RCC 7860 (cell line): Measurements from ENCODE around the gene DOCK7.
"Not testable (repeated sequence)": the region's sequence is repeated elsewhere in the genome, so short reads cannot be mapped to it uniquely, and the experiment has no call there.

ENCODE experiments used
- DNase-seq: peaks from one replicate; pipeline ENCODE4 v3.0.0-alpha.2; 2015; ENCODE audit warnings: low spot score
- FAIRE-seq: peaks from 2 replicates; lab custom pipeline; 2012; peaks lifted over from hg19 to GRCh38; lab: Jason Lieb, UNC

DOCK7 gene

GRCh38 chr1:62612770-62613169 is 75.4 kb downstream of the DOCK7 start:
- DNase-seq (no peak), FAIRE-seq (no peak)

DNA sequence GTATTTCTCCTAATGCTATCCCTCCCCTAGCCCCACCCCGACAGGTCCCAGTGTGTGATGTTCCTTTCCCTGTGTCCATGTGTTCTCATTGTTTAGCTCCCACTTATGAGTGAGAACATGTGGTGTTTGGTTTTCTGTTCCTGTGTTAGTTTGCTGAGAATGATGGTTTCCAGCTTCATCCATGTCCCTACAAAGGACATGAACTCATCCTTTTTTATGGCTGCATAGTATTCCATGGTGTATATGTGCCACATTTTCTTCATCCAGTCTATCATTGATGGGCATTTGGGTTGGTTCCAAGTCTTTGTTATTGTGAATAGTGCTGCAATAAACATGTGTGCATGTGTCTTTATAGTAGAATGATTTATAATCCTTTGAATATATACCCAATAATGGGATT is 77.6 kb downstream of the DOCK7 start:
- FAIRE-seq, DNase-seq: not testable (repeated sequence)

- no peak for FAIRE-seq
- DNase-seq: no peak
Measured at GRCh38 chr1:62608905-62609304, 79.3 kb downstream of the DOCK7 start.

DNA sequence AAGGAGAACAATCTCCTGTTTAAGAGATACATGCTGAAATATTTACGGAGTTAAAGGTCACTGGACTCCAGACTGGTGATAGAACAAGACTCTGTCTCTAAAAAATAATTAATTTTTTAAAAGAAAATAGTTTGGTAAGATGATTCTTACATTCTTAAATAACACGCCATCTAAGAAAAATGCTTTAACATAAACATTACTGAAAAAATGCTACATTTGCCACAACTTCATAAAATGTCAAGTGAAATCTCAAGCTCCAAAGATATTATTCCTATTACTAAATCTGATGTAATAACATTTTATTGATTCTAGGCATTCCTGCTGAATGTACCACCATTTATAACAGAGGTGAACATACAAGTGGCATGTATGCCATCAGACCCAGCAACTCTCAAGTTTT is 86.7 kb downstream of the DOCK7 start:
- FAIRE-seq (no peak), DNase-seq (no peak)

DNA sequence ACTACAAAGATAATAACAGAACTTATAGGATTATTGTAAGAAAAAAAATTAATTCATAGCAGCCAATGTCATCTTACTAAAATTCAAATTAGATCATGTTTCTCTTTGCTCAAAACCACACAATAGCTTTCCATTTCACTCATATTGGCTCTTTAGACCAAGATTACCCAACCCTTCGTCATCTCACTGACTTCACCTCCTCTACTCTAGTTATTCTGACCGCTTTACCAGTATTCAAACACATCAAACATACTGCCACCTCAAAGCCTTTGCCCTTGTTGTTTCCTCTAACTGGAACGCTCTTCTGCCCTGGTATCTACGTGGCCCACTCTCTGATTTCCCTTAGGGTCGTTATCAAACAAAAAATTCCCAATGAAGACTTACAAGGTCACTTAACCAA is 89.1 kb downstream of the DOCK7 start:
- FAIRE-seq (no peak), DNase-seq (no peak)

- no peak for FAIRE-seq
- no peak for DNase-seq
Measured at GRCh38 chr1:62597281-62597680, 90.9 kb downstream of the DOCK7 start, which contains the start of gene ANGPTL3. Gene ANGPTL3, plus strand, starts transcription at chr1:62597520. Its CDS starts 47 bp downstream, at chr1:62597567.

GRCh38 chr1:62595647-62596046 is 92.5 kb downstream of the DOCK7 start:
- DNase-seq (no peak), FAIRE-seq (no peak)

DNA sequence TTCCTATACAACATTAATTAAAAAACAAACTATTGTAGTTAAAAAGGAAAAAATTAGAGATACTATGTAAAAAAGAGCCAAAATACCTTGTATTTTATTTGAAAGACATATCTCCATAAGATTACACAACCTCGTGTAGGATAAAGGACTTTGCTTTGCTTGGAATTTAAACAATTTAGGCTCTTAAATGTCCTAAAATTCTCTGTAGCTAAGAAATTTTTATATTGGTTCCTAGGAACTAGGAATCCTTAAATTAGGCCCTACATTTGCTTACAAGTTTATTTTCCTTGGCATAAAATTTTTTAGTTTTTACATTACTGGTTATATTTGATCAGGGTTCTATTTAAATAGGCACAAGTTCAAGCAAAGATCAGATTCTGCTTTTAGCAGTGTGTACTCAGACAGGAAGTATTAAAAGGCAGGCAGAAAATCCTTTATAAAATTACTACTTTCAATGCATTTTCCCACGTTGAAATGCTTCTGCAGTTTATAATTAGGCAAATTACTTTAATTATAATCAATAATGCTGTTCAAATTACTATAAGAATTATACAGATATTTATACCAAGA is 94.3 kb downstream of the DOCK7 start:
- DNase-seq: no peak
- FAIRE-seq: no peak

- DNase-seq: no peak
- FAIRE-seq: no peak
Measured at GRCh38 chr1:62590970-62591368, 97.2 kb downstream of the DOCK7 start.

- FAIRE-seq (no peak), DNase-seq (no peak)
Measured at GRCh38 chr1:62590255-62590969, 97.8 kb downstream of the DOCK7 start.

DNA sequence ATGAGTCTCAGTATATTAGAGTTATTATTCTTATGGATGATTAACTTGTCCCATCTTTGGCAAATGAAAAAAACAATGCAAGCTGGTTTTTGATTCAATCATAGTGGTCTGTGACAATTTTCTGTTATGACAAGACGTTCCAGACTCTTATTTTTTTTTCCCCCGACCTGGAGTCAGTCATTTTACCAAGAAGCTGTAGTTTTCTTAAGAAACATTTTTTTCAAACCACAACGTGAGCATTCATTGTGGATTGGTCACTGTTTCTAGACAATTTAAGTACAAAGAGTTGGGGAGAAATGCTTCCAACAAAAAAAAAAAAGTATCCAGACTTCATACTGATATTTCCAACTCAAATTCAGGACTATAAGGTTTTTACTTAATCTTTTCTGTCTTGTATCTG is 98.9 kb downstream of the DOCK7 start:
- DNase-seq (no peak), FAIRE-seq (no peak)

DNA sequence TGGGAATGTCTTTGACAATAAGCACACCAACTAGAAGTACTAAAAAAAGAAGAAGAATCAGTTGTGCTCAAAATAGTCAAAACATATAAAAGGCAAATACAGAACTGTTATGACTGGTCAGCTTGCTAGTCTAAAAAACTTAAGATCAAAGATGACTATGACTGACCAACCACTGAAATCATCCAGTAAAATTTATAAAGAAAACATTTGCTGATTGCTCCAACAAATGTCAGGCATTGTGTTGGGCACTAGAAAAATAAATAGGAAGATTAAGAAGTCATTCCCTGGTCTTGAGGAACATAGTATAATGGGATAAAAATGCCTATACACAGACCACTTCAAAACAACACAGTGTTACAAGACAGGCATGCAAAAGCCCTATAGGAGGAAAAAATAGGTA is 100.2 kb downstream of the DOCK7 start:
- no peak for DNase-seq
- FAIRE-seq: no peak

GRCh38 chr1:62585469-62586155 is 102.6 kb downstream of the DOCK7 start:
- FAIRE-seq (no peak), DNase-seq (no peak)

- FAIRE-seq (no peak), DNase-seq (no peak)
Measured at GRCh38 chr1:62573675-62574074, 114.5 kb downstream of the DOCK7 start.

- no peak for DNase-seq
- FAIRE-seq: no peak
Measured at GRCh38 chr1:62572476-62572875, 115.7 kb downstream of the DOCK7 start.

- not testable (repeated sequence) for DNase-seq, FAIRE-seq
Measured at GRCh38 chr1:62571517-62571916, 116.7 kb downstream of the DOCK7 start.

DNA sequence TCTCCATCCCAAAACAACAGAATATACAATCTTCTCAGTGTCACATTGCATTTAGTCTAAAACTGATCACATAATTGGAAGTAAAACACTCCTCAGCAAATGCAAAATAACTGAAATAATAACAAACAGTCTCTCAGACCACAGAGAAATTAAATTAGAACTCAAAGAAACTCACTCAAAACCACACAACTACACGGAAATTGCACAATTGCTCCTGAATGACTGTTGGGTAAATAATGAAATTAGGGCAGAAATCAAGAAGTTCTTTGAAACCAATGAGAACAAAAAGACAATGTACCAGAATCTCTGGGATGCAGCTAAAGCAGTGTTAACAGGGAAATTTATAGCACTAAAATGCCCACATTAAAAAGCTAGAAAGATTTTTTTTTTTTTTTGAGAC is 120.3 kb downstream of the DOCK7 start:
- DNase-seq, FAIRE-seq: not testable (repeated sequence)

- not testable (repeated sequence) for DNase-seq, FAIRE-seq
Measured at GRCh38 chr1:62567182-62567581, 121.0 kb downstream of the DOCK7 start.

DNA sequence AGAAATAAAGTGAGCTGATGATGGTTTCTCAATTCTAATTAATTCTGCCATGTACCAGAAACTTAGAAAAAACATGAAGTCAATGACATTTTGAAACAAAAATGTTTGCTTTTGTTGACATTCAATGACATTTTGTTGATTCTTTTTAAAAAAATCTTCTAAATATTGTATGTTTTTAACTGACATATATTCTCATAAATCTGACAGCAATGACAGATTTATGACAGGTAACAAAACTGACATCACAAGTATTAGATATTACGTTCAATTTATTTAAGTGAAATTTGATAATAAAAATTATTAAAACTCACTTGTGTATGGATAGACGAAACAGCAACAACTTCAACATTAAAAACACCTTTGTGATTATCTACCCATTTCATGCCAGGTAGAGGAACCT is 126.9 kb downstream of the DOCK7 start:
- no peak for FAIRE-seq
- no peak for DNase-seq

GRCh38 chr1:62544570-62544969 is 143.6 kb downstream of the DOCK7 start:
- no peak for DNase-seq
- FAIRE-seq: no peak

- DNase-seq: no peak
- no peak for FAIRE-seq
Measured at GRCh38 chr1:62541048-62541447, 147.1 kb downstream of the DOCK7 start.

GRCh38 chr1:62539028-62539447 is 149.1 kb downstream of the DOCK7 start:
- no peak for FAIRE-seq
- DNase-seq: no peak
